ENCODE measurements around the gene SPZ1.
"Not testable (repeated sequence)": the region's sequence is repeated elsewhere in the genome, so short reads cannot be mapped to it uniquely, and the experiment has no call there.

SPZ1 gene

GRCh38 chr5:80299601-80300000 lies 20.2 kb upstream of the SPZ1 start:
- Histone ChIP-seq H3K9me3 (ENCODE audit: insufficient read depth, low read length, severe bottlenecking) (no peaks in the 10 kb centered on the region), H3K4me3 (ENCODE audit: low read depth in 1 of 2, low read length in 2 of 2) (no peak overlapping the region), H4K20me1 (ENCODE audit: insufficient read depth, low read length) (no peaks in the 10 kb centered on the region), H3K27me3 (ENCODE audit: insufficient read depth, low read length, poor library complexity) (no peaks in the 10 kb centered on the region), H3K4me1 (ENCODE audit: insufficient read depth, low read length) (no peaks in the 10 kb centered on the region), H2AFZ (ENCODE audit: low read depth, low read length) (no peak overlapping the region), H3K4me2 (ENCODE audit: insufficient read depth, low read length) (no peak overlapping the region), H3K36me3 (ENCODE audit: insufficient read depth, low read length) (no peaks in the 10 kb centered on the region), H3K9ac (ENCODE audit: low read depth, low read length) (no peak overlapping the region), H3K79me2 (ENCODE audit: insufficient read depth, low read length) (no peaks in the 10 kb centered on the region), H3K27ac (ENCODE audit: low read length) (no peak overlapping the region)
- DNase-seq (no peak), ATAC-seq (ENCODE audit: insufficient read depth, low read depth) (no peak)
- TF ChIP-seq CTCF (IDR thresholded peaks at IDR 0.05; ENCODE audit: borderline replicate concordance, extremely low read depth, low read length, poor library complexity, severe bottlenecking) = no peak
- no peak for TF ChIP-seq EZH2 (IDR thresholded peaks at IDR 0.05; ENCODE audit: borderline replicate concordance, low read depth, low read length, severe bottlenecking)

GRCh38 chr5:80300125-80300524 lies 19.7 kb upstream of the SPZ1 start:
- TF ChIP-seq EZH2 (IDR thresholded peaks at IDR 0.05; ENCODE audit: borderline replicate concordance, low read depth, low read length, severe bottlenecking) (no peak), CTCF (IDR thresholded peaks at IDR 0.05; ENCODE audit: borderline replicate concordance, extremely low read depth, low read length, poor library complexity, severe bottlenecking) (no peak)
- no peaks in the 10 kb centered on the region for H3K79me2 ChIP-seq (ENCODE audit: insufficient read depth, low read length)
- ATAC-seq (ENCODE audit: insufficient read depth, low read depth) (no peak), DNase-seq (no peak)
- no peak overlapping the region for H3K4me2 ChIP-seq (ENCODE audit: insufficient read depth, low read length)
- no peak overlapping the region for H2AFZ ChIP-seq (ENCODE audit: low read depth, low read length)
- no peak overlapping the region for H3K4me3 ChIP-seq (ENCODE audit: low read depth in 1 of 2, low read length in 2 of 2)
- no peaks in the 10 kb centered on the region for H4K20me1 ChIP-seq (ENCODE audit: insufficient read depth, low read length)
- no peaks in the 10 kb centered on the region for H3K36me3 ChIP-seq (ENCODE audit: insufficient read depth, low read length)
- no peaks in the 10 kb centered on the region for H3K4me1 ChIP-seq (ENCODE audit: insufficient read depth, low read length)
- no peaks in the 10 kb centered on the region for H3K9me3 ChIP-seq (ENCODE audit: insufficient read depth, low read length, severe bottlenecking)
- H3K27ac ChIP-seq (ENCODE audit: low read length) = no peak overlapping the region
- no peak overlapping the region for H3K9ac ChIP-seq (ENCODE audit: low read depth, low read length)
- no peaks in the 10 kb centered on the region for H3K27me3 ChIP-seq (ENCODE audit: insufficient read depth, low read length, poor library complexity)

- not testable (repeated sequence) for H3K4me3 ChIP-seq (ENCODE audit: low read depth in 1 of 2, low read length in 2 of 2); H3K9ac ChIP-seq (ENCODE audit: low read depth, low read length); H4K20me1 ChIP-seq (ENCODE audit: insufficient read depth, low read length); H3K36me3 ChIP-seq (ENCODE audit: insufficient read depth, low read length); H3K79me2 ChIP-seq (ENCODE audit: insufficient read depth, low read length); H3K27me3 ChIP-seq (ENCODE audit: insufficient read depth, low read length, poor library complexity); H2AFZ ChIP-seq (ENCODE audit: low read depth, low read length); DNase-seq; ATAC-seq (ENCODE audit: insufficient read depth, low read depth); H3K4me2 ChIP-seq (ENCODE audit: insufficient read depth, low read length); H3K27ac ChIP-seq (ENCODE audit: low read length); H3K4me1 ChIP-seq (ENCODE audit: insufficient read depth, low read length); H3K9me3 ChIP-seq (ENCODE audit: insufficient read depth, low read length, severe bottlenecking)
Observed at GRCh38 chr5:80300796-80301195, 19.0 kb upstream of the SPZ1 start.

- not testable (repeated sequence) for H3K9ac ChIP-seq (ENCODE audit: low read depth, low read length); H3K4me2 ChIP-seq (ENCODE audit: insufficient read depth, low read length); H3K9me3 ChIP-seq (ENCODE audit: insufficient read depth, low read length, severe bottlenecking); H3K4me1 ChIP-seq (ENCODE audit: insufficient read depth, low read length); H3K79me2 ChIP-seq (ENCODE audit: insufficient read depth, low read length); H3K27ac ChIP-seq (ENCODE audit: low read length); H3K36me3 ChIP-seq (ENCODE audit: insufficient read depth, low read length); H2AFZ ChIP-seq (ENCODE audit: low read depth, low read length); H3K27me3 ChIP-seq (ENCODE audit: insufficient read depth, low read length, poor library complexity); H3K4me3 ChIP-seq (ENCODE audit: low read depth in 1 of 2, low read length in 2 of 2); DNase-seq; H4K20me1 ChIP-seq (ENCODE audit: insufficient read depth, low read length); ATAC-seq (ENCODE audit: insufficient read depth, low read depth)
Observed at GRCh38 chr5:80301342-80301741, 18.5 kb upstream of the SPZ1 start.
